ENCODE results near the gene LY9.
"Not testable (repeated sequence)": the region's sequence is repeated elsewhere in the genome, so short reads cannot be mapped to it uniquely, and the experiment has no call there.

The LY9 gene

DNA sequence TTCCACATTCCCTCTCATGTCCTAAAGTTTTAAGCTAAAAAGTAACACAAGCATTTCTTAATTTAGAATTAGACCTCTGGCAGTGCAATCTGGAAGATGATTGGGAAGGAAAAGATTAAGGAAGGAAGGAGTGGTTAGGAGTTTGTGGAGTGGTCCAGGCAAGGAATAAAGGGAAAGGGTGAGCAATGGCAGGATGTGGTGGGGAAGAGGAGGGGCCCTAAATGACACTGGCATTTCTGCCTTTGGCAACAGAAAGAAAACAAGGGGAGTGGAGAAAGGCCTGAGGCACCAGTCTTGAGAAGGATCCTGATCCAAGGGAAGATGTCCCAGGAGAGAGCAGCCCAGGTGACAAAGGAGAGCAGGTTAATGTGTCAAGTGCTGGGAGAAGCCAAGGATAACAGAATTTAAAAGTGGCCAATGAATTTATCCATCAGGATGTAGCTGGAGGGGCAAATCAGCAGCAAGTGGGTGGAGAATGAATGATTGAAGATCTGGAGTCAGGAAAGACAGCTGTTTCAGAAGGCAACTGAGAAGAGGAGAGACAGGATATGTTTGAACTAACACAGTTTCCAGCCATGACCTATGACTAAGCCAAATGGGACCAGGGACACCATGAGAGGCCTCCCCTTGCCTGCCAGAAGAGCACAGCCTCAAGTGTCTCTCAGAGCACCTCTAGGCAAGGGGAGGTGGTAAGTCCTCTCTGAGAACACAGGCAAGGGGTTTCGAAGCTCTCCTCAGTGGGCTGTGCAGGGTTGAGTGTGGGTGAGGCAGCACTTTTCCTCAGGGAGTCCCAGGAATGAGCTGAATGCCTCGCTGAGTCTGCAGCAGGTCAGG lies 20.9 kb upstream of the LY9 start:
- DNase-seq: no peak

DNA sequence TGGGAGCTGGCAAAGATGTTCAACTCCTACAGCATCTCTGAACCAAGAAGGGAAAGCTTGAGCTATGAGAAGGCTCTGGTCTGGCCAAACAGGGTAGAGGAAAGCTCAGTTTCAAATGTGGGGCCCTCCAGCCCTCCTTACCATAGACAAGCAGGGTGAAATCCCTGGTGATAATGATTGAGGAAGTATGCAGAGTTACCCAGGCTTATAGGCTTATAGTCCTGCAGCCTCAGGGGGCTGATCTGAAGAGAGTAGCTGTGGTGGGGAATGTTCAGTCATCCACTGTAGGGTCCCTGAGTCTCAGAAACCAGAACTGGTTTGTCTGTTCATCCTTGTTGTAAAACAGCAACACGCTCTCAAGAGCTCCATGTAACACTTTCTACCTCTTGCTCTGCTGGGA lies 19.8 kb upstream of the LY9 start:
- DNase-seq: peak; percentile 5

DNA sequence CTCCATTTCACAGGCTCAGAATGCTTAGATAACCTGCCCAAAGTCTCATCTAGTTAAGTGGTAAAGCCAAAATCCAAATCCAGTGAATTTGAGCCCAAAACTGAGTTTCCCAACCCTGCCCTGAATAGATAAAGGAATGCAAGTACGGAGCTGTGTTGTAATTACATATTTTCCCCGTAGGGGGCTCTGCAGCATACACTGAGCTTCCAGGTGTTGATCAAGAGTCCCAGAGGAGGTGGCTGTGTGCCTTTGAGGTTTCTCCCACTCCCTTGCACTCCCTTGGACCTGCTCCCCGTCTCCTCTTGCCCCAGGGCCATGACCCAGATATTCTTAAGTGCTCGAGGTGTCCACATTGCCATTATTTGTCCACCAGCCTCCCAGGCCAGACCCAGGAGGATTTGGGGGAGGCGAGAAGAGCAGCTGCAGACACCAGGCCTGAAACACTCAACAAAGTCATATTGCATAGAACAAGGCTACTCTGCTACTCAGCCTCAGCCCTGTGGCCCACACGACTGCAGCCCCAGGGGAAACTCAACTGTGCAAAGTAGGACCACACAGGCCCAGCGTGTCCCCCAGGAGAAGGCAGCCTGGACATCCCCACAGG lies 18.4 kb upstream of the LY9 start:
- peak; percentile 6 for DNase-seq

DNA sequence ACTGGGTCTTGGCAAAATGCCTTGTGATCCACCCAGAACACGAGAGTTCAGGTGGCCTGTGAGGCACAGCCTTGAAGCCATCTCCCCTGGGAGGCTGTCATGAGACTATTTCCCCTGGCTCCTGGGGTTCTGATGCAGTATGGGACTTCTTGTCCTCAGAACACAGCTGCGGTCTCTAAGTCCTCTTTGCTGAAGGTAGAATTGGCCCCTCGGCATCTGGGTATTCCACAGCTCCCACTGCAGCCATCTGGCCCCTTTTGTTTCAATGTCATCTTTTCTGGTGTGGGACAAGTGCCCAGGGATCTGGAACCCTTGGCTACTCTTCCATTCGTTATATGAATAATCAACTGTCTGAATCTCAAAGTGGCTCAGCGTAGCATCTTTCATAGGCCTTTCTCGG lies 17.0 kb upstream of the LY9 start:
- no peak for DNase-seq

DNA sequence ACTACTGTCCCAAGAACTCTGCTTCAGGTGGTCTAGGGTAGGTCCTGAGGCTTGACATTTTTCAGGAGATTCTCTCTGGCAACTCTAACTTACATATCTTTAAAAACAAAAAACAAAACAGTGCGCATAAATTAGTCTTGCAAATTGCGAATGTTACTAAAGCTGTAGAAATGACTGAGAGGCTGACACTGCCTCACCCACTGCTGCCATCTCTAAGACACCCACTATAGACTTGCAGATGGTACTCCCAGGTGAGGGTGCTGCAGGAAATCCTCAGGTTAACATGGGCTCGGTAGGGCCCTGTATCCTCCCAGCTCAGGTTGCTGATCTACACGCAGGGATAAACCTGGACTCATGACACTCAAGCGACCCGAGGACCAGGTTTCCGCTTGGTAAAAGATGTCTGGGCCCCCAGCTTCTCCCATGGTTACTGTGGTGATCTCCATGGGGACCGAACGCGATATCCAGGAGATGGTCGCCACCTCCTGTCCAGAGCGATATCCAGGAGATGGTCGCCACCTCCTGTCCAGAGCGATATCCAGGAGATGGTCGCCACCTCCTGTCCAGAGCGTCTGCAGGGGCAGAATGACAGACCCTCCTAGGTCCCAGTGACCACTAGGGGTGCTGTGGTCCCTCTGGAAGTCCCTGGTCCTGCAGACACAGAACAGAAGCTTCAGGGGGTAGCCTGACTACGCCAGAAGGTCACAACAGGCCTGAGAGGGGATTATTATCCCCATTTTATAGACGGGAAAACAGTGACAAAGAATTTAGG lies 16.2 kb upstream of the LY9 start:
- DNase-seq: peak; percentile 12

DNA sequence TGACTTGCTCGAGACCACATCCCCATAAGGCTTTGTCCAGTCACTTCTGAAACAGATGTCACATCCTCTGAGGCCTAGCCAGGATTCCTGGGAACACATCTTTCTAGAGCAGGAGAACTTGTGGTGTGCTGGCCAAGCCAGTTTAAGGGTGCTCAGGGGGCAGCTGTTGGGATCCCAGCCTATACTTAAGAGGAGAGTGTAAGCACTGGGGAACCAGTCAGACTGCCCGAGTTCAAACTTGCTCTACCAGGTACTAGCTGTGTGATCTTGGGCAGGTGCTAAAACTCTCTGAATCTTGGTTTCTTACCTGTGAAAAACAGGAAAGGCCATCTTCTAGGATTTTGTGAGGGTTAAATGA lies 15.6 kb upstream of the LY9 start:
- no peak for DNase-seq

DNA sequence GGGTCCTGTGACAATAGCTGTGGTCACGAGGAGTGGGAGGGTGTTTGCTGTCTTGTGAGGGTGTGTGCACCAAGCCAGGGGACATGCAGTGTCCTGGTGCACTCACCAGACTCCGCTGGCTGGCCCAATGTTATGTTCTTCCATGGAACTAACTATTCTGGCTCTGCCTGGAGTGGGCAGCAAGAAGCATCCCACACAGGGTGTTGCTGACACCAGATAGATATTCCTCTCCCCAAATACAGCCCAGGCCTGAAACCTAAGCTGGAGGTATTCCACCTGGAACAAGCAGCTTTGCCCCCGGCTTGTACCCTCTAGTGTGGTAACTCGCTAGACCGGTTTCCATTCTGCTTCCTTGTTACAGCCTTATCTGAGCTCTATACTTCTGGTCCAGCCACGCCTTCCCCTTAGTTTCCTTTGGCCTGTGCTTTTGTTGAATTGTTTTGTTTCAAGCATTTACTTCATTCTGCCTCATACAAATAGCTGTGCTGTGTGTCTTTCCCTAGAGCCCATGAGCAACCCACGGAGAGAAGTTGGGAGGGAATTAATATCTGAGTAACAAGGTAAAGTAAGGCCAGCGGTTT lies 14.7 kb upstream of the LY9 start:
- DNase-seq: no peak

- no peak for DNase-seq
Observed at GRCh38 chr1:160781914-160782689, 13.9 kb upstream of the LY9 start.

GRCh38 chr1:160782988-160783765 lies 12.8 kb upstream of the LY9 start:
- not testable (repeated sequence) for DNase-seq

DNA sequence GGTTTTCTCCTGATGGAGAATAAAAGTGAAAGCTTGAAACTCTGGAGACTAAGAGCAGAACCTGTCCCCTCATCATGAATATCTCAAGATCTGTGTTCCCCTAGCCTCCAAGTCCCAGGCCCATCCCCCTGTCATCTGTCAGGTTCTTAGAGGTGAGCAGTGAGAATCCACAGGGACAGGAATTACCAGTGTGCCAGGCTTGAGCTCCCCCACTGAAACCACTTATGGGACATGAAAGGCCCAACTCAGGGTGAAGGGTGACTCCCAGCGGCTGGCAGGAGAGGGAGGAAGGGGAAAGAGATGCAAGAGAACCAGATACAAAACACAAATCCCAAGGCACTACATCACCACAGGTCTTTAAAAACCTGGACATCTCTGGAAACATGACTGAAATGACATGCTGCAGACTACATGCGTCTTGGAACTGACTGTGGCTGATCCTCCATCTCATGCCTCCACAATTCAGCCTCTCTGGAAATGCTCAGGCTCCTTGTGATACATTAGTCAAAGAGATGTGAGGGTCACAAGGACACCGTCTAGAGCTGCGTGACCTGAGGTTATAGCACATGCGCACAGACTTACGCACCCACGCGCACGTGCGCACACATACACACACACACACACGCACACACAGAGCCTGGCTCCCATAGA lies 6.8 kb upstream of the LY9 start:
- DNase-seq: no peak

DNA sequence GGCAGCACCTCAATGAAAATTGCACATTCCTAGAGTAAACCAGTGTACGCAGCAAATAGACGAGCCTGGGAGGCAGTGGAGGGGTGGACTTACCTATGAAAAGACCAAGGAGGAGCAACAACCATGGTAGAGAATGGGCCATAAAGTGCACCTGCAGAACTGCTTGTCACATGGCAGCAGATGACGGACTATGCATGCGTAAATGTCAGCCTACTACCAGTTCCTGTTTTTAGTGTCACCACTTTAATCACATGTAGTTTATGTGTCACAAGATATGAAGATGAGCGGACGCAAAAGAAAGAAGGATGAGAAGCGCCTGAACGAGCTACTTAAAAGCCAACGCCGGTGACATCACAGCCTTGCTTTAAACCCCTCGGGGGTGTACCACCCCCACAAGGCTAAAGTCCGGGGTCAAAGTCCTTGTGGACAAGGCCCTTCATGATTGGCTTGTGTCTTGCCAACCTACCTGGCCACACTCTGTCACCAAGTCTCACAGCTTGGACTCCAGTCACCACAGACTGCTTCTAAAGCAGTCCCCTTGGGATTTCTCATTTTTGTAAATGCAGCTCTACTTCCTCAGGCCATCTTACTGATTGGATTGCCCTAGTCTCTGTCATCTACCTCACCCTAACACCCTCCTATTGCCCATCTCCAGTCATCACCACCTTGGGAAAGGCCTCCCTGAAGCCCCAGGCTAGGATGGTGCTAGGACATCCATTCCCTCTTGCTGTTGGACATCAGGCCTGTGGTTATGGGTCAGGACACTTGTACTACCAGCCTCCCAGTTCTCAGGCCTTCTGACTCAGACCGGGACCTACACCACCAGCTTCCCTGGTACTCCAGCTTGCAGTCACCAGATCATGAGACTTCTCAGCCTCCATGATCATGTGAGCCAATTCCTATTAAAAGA lies 6.0 kb upstream of the LY9 start:
- DNase-seq: no peak

GRCh38 chr1:160794376-160794775 lies 1.6 kb upstream of the LY9 start:
- DNase-seq: no peak

DNA sequence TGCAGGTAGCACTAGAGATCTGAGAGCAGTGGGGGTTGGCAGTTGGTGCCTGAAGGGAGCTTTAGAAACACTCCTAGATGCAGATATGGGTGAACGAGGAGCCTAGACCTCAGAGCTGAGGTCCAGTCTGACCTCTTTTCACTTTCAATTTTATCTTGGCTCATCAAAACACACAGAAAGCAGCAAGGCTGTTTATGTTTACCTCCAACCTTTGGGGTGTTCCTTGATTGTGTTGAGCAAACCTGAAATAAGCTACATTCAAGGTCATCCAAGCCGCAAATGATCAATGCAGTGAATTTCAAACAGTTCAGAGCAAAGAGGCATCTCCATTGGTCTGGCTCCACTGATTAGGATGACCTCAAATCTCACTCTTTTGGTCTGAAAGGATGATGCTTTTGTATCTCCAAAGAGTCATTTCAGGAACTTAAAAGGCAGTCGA lies 1.3 kb downstream of the LY9 start:
- DNase-seq: no peak

- DNase-seq: no peak
Observed at GRCh38 chr1:160797861-160798273, 1.9 kb downstream of the LY9 start.

- DNase-seq: no peak
Observed at GRCh38 chr1:160798439-160798838, 2.5 kb downstream of the LY9 start.

DNA sequence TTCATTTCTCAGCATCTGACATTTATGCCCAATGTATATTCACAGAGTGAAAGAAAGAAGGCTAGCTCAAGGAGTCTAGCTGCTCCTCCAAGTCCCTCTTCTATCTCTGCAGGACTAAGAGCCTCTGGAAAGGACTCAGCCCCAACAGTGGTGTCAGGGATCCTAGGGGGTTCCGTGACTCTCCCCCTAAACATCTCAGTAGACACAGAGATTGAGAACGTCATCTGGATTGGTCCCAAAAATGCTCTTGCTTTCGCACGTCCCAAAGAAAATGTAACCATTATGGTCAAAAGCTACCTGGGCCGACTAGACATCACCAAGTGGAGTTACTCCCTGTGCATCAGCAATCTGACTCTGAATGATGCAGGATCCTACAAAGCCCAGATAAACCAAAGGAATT lies 3.7 kb downstream of the LY9 start:
- no peak for DNase-seq

GRCh38 chr1:160800142-160800541 lies 4.2 kb downstream of the LY9 start:
- no peak for DNase-seq

- DNase-seq: no peak
Observed at GRCh38 chr1:160800645-160801408, 4.9 kb downstream of the LY9 start.

- no peak for DNase-seq
Observed at GRCh38 chr1:160801836-160802580, 6.0 kb downstream of the LY9 start.

Data from GDM1 (cell line).